ENCODE data around the gene SERTAD2.

The SERTAD2 gene

GRCh38 chr2:64586883-64587481 lies 66.7 kb downstream of the SERTAD2 start:
- DNase-seq (ENCODE audit: low read depth in 2 of 2, low spot score in 1 of 2), result no peak

GRCh38 chr2:64586054-64586453 lies 67.7 kb downstream of the SERTAD2 start:
- no peak for DNase-seq (ENCODE audit: low read depth in 2 of 2, low spot score in 1 of 2)

DNA sequence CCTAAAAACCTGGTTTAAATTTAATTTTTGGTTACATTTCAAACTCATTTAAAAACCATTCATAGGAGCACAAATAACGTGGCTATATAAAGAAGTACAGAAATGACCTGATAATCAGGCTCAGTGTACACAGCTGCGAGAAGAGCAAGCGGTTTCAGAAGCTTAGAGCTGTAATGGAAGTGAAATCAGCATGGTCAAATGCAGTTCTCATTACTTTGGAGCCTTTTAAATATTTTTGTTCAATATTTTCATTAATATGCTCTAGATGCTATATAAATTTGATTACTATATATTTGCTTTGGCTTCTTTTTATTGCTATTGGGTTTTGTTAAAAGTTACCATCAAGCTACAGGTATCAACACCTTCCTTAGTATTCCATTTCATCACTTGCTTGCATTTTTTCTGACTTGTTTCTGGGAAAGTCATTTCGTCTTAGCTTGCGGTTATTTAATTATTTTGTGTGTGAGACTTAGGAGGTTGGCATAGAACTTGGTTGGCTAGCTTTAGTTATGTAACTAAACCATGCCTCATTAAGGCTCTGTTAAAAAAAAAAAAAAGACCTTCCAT lies 70.9 kb downstream of the SERTAD2 start:
- DNase-seq (ENCODE audit: low read depth in 2 of 2, low spot score in 1 of 2), result no peak

DNA sequence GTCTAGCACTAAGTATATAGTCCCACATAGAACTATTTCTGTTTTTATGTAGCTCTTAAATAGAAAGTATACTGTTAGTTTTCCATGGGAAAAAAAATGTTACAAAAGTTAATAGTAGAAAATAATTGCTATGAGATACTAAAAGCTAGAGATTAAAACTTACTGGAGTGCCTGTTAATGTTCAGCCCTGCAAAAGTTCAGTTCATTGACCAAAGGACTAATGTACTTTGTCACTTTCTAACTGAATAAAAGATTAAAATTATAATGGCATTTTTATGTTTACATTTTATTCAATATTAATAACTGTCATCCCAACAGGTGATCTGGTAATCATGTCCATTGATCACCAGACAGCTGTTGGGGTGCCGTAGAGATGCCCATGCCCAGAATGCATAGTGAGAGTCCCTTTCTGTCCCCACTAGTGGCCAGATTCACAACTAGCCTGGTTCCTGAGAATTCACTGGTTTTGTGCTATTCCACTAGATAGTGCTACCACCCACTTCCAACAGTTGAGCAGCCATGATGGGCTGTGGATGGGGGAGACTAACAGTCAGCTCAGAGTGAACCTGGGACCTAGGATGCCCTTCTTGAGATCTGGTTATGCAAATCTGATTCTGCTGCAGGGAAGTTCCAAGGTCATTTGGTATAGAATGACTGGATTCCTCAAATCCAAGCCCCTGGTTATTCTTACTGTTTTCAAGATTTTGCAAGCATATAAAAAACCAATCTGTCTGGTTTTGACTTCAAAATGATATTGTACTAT lies 71.8 kb downstream of the SERTAD2 start:
- no peak for DNase-seq (ENCODE audit: low read depth in 2 of 2, low spot score in 1 of 2)

All from stimulated activated CD8-positive, alpha-beta memory T cell treated with anti-CD3 and anti-CD28 coated beads, Interleukin-4, amount 100 ng/mL, for 4 hours (primary cell).